SK-N-MC (cell line): ENCODE measurements around the gene GLO1.

Experiments
- EZH2 ChIP-seq: fragments of 200-600 bp; sonication (generic); IDR thresholded peaks from one replicate; pipeline ENCODE4 v1.6.1; 2017; ENCODE audit warnings: antibody characterized with exemption
- FOXP2 ChIP-seq: optimal IDR thresholded peaks from 2 replicates; pipeline ENCODE3; 2011; ENCODE audit warnings: mild to moderate bottlenecking, moderate library complexity; ENCODE audit not compliant: insufficient read depth; ENCODE audit errors: extremely low read length, control extremely low read depth
- POLR2AphosphoS5 ChIP-seq: IDR thresholded peaks from 2 replicates; pipeline ENCODE4 v1.6.1; 2012; ENCODE audit warnings: mild to moderate bottlenecking, low read depth, low read length, borderline replicate concordance

- TF ChIP-seq POLR2AphosphoS5 (no peak), EZH2 (no peak), FOXP2 (no peak)
Measured at GRCh38 chr6:38713812-38714211, 10.9 kb upstream of the GLO1 start.
